Spleen (tissue), 7 donors: ENCODE results near the gene NEDD4L.

ENCODE experiments used
- CTCF ChIP-seq, 11 experiments: fragments of 200-600 bp in 7 of 11; fragments of 450-650 bp in 4 of 11; sonication (generic) in 4 of 11; IDR thresholded peaks in 8 of 11; conservative IDR thresholded peaks in 3 of 11; 1 replicate in 7 of 11; 2 replicates in 4 of 11; pipeline versions ENCODE4 v1.4.0 to v1.8.0; 2016 to 2021; ENCODE audit warnings: antibody characterized with exemption in 11 of 11, inconsistent platforms in 4 of 11, mild to moderate bottlenecking in 1 of 11
- POLR2AphosphoS5 ChIP-seq, 3 donors: sonication (generic); formaldehyde crosslinking; IDR thresholded peaks; one replicate each; pipeline ENCODE4 v1.5.1; 2017; ENCODE audit warnings: antibody characterized with exemption in 3 of 3
- donor health status: DM: no; HTN: no; CAD: no; lungs with moderate emphysema.
- donor health status: DM: no; HTN: no; CAD: no.
- donor health status: DM: no; HTN: no; CAD: no.

- TF ChIP-seq POLR2AphosphoS5 (IDR thresholded peaks at IDR 0.05) (no peak), CTCF (IDR thresholded peaks at IDR 0.05 in 8 of 11, conservative IDR thresholded peaks at IDR 0.05 in 3 of 11) (no peak)
These were observed 52.6 kb downstream of the NEDD4L start for GRCh38 chr18:58096658-58097057.
